Measurements from ENCODE around the gene DBT. TPM values are rescaled to one million over a fixed set of nuclear protein-coding genes. Genes with fewer than 3 reads are reported as not detected.
"Not testable (repeated sequence)": the region's sequence is repeated elsewhere in the genome, so short reads cannot be mapped to it uniquely, and the experiment has no call there.

The DBT gene
- polyA plus RNA-seq, 6 donors from 2014 or later: 2.1 to 7.2 (median 4.5) TPM

DNA sequence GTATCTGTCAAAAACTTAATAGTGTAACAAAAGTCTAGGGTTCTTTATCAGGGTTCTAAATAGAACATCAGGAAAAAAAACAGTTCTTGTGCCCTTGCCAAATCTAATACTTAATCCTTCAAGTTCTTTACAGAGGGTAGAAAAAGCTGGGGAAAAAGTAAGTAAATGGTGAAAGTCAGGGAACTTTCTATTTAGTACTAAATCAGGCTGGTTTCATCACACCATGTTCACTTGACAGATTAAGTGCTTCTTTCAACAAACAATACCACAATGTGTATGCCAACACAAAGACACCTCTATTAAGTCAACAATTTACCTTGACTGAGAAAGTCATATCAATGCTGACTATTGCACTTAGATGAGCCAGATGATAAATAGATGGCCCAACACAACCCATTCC lies 9.7 kb downstream of the DBT start:
- H3K9me3 Mint-ChIP-seq: no peaks in the 10 kb centered on the region
- no peak for ATAC-seq (ENCODE audit: low read depth in 2 of 2)
- DNase-seq: no peak
- H3K27me3 Mint-ChIP-seq: no peaks in the 10 kb centered on the region
- no peak overlapping the region for H3K27ac Mint-ChIP-seq
- peaks cover 4 to 15% of the 10 kb centered on the region in 2 donors for H3K36me3 Mint-ChIP-seq
- H3K4me3 Mint-ChIP-seq: no peak overlapping the region
- peaks cover 9 to 15% (median 13%) of the 10 kb centered on the region in 3 donors for H3K4me1 Mint-ChIP-seq

DNA sequence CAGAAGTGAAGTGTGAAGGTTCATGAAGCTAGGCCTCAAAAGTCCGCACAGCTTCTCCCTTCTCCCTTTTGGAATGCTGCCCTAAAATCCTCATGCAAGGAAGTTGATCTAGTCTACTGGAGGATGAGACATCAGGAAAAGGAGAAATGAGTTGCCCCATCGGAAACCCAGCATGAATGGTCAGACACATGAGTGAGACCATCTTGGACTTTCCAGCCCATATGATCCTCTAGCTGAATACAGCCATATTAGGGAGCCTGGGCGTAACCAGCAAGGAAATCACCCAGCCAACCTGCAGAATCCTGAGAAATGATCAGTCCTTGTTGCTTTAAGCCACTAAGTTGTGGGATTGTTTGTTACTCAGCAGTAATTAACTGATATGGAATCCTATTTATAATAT lies 12.5 kb downstream of the DBT start:
- Mint-ChIP-seq H3K36me3 (peaks cover 13 to 15% of the 10 kb centered on the region in 2 donors), H3K27me3 (no peaks in the 10 kb centered on the region), H3K4me3 (no peak overlapping the region), H3K9me3 (no peaks in the 10 kb centered on the region), H3K4me1 (peaks cover 4 to 6% (median 5%) of the 10 kb centered on the region in 3 donors), H3K27ac (no peak overlapping the region)
- DNase-seq (no peak), ATAC-seq (ENCODE audit: low read depth in 2 of 2) (no peak)

DNA sequence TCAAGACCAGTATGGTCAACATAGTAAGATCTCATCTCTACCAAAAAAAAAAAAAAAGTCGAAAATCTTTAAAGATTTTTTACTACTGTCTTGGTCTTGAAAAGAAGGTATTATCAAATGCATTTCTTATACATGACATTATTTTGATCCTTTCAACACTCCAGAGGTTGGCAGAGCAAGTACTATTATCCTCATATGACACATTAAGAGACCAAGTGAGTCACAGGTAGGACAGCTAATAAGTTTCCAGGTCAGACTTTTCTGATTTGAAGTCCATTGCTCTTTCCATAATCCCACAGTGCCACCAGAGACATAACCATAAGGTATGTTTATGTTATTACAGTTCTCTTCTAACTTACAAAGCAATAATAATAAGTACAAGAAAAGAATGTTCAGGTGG lies 15.2 kb downstream of the DBT start:
- peaks cover 0 to 6% (median 4%) of the 10 kb centered on the region in 3 donors for H3K4me1 Mint-ChIP-seq
- H3K27ac Mint-ChIP-seq: peak overlapping the region in 1 of 6 donors; percentile 12
- H3K4me3 Mint-ChIP-seq: no peak overlapping the region
- no peaks in the 10 kb centered on the region for H3K27me3 Mint-ChIP-seq
- no peaks in the 10 kb centered on the region for H3K9me3 Mint-ChIP-seq
- no peak for DNase-seq
- no peak for ATAC-seq (ENCODE audit: low read depth in 2 of 2)
- peaks cover 26% of the 10 kb centered on the region in 2 donors for H3K36me3 Mint-ChIP-seq

DNA sequence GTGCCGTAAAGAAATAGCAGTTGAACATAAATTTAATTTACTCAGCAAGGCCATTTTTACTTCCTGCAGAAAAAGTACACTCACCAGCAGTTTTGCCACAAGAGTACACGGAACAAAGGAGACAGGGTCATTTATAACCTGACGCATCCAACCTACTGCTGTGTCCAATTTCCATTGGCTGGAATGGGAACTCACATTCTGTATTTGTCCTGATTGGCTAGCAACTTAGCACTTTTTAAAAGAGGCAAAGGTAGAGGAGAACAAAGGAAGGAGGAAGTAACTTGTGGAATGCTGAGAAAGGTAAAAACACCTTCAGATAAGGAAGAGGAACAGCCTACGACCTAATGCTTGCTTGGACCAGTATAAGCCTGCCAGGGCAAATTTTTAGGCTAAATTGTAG lies 16.1 kb downstream of the DBT start:
- ATAC-seq (ENCODE audit: low read depth in 2 of 2); H3K27ac Mint-ChIP-seq; H3K4me1 Mint-ChIP-seq; DNase-seq; H3K27me3 Mint-ChIP-seq; H3K4me3 Mint-ChIP-seq; H3K9me3 Mint-ChIP-seq: not testable (repeated sequence)
- H3K36me3 Mint-ChIP-seq: peaks cover 17 to 24% of the 10 kb centered on the region in 2 donors

DNA sequence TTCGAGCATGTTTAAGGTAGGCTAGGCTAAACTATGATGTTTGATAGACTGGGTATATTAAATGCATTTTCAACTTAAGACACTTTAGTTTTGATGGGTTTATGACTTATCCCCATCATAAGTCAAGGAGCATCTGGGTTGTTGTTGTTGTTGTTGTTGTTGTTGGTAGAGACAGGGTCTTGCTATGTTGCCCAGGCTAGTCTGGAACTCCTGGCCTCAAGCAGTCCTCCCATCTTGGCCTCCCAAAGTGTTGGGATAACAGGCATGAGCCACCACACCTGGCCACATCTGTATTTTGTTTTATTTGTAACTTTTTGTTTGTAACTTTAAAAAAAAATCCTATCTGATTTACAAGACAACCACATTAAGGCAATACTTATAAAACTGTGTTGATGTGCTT lies 17.5 kb downstream of the DBT start:
- H3K9me3 Mint-ChIP-seq: no peaks in the 10 kb centered on the region
- no peaks in the 10 kb centered on the region for H3K27me3 Mint-ChIP-seq
- H3K4me3 Mint-ChIP-seq: no peak overlapping the region
- ATAC-seq (ENCODE audit: low read depth in 2 of 2) (no peak), DNase-seq (no peak)
- peaks cover 0 to 2% (median 0%) of the 10 kb centered on the region in 3 donors for H3K4me1 Mint-ChIP-seq
- peaks cover 13 to 23% of the 10 kb centered on the region in 2 donors for H3K36me3 Mint-ChIP-seq
- H3K27ac Mint-ChIP-seq: peak overlapping the region in 1 of 6 donors; percentile 71

DNA sequence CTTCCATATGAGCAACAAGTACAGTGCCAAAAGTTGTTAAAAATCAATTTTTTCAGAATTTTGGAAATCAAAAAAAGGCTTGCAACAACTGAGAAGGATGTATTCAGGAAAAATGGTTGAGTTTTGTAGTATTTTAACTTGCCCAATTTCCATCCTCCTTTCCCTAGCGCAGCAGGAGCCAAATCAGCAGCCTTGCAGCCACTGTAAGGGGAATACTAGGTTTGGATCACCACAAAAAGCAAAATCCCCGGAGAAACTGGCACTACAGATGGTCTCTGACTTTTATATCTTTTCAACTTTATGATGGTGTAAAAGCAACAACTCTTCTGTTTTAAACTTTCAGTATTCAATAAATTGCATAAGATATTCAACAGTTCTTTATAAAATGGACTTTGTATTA lies 17.9 kb downstream of the DBT start:
- DNase-seq: no peak
- Mint-ChIP-seq H3K36me3 (peaks cover 13 to 23% of the 10 kb centered on the region in 2 donors), H3K27me3 (no peaks in the 10 kb centered on the region), H3K4me1 (peaks cover 0 to 2% (median 0%) of the 10 kb centered on the region in 3 donors), H3K4me3 (no peak overlapping the region), H3K27ac (peak overlapping the region in 1 of 6 donors; percentile 77), H3K9me3 (no peaks in the 10 kb centered on the region)
- no peak for ATAC-seq (ENCODE audit: low read depth in 2 of 2)

DNA sequence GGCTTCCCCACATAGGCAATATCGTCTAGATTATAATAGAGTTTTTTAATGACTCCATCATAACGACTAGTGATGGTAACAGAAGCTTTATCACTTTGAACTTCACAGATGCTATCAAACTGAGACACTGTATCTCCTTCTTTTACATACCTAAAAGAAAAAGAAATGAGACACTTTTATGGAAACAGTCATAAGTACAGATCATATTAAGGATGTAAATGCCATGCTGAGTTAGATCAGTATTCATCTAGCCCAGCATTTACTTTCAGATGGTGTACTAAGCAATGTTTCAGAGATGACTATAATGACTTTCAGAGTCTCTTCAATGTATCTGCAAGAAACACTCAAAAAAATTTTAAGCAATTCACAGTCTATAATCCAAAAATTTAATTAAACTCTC lies 18.9 kb downstream of the DBT start:
- Mint-ChIP-seq H3K4me3 (no peak overlapping the region), H3K27me3 (no peaks in the 10 kb centered on the region), H3K9me3 (no peaks in the 10 kb centered on the region), H3K4me1 (no peaks in the 10 kb centered on the region), H3K27ac (no peak overlapping the region), H3K36me3 (peaks cover 13 to 23% of the 10 kb centered on the region in 2 donors)
- ATAC-seq (ENCODE audit: low read depth in 2 of 2): no peak
- DNase-seq: no peak

DNA sequence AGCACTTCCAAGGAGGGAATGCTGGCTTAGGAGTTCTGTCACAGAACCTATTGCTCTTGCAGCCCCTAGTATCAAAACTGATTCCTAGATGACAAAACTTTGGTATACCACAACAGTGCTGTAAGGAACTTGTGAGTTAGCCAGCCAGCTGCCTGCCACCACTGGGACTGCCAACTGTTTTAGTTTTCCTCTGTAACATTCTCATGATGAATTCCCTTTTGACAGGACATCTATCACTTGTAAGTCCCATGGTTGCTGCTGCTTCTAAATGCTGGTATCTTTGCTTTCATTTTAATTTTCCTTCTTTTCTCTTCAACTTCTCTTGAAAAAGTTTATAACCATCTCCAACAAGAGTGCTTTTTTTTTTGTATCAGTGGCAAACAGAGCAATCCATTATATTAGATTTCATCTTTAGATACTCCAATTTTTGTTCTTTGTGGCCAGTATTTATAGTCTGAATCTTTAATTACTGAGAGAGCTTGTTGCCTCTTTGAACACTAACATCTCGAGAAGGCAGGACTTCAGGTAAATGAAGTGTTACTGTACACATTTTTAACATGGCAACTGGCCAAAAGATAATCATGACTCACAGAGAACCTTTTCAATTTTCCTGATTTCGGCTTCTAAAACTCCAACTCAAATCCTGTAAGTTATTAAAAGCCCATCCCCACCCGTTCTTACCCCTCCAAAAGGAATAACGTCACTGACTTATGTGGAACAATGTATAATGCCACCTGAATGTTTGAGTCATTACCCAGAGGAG lies 19.8 kb downstream of the DBT start:
- H3K27me3 Mint-ChIP-seq: no peaks in the 10 kb centered on the region
- no peaks in the 10 kb centered on the region for H3K9me3 Mint-ChIP-seq
- no peak overlapping the region for H3K4me3 Mint-ChIP-seq
- no peaks in the 10 kb centered on the region for H3K4me1 Mint-ChIP-seq
- ATAC-seq (ENCODE audit: low read depth in 2 of 2): no peak
- H3K27ac Mint-ChIP-seq: no peak overlapping the region
- H3K36me3 Mint-ChIP-seq: peaks cover 13 to 22% of the 10 kb centered on the region in 2 donors
- no peak for DNase-seq

DNA sequence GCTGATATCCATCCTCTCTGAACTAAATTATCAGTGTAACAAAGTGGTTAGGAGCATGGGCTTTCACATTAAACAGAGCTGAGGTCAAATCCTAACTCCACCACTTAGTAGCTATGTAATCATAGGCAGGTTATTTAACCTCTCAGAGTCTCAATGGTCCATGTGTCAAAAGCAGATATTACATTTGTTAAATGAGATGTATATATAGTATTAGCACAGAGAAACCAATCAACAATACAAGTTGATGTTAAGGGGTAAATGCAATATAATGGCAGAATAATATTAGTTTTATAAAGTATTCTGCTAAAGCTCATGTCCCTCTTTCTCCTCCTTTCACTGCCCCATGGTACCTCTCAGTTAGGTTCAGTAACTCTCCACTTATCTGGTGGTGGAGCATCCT lies 27.2 kb downstream of the DBT start:
- Mint-ChIP-seq H3K9me3 (no peaks in the 10 kb centered on the region), H3K4me3 (no peak overlapping the region), H3K4me1 (no peaks in the 10 kb centered on the region), H3K36me3 (peaks cover 0 to 7% of the 10 kb centered on the region in 2 donors), H3K27me3 (no peaks in the 10 kb centered on the region), H3K27ac (no peak overlapping the region)
- ATAC-seq (ENCODE audit: low read depth in 2 of 2): no peak
- DNase-seq: no peak

DNA sequence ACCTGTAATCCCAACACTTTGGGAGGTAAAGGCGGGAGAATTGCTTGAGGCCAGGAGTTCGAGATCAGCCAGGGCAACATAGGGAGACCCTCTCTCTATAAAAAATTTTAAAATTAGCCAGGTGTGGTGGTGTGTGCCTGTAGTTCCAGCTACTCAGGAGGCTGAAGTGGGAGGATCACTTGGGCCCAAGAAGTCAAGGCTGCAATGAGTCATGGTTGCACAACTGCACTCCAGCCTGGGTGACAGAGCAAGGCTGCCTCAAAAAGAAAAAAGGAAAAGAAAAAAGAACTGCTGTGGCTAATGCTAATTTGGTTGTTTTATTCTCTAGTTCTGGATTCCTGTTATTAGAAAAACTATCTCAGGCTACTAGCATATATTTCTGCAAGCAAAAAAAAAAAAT lies 29.8 kb downstream of the DBT start:
- no peaks in the 10 kb centered on the region for H3K4me1 Mint-ChIP-seq
- no peak overlapping the region for H3K4me3 Mint-ChIP-seq
- peak overlapping the region in 1 of 6 donors; percentile 72 for H3K27ac Mint-ChIP-seq
- H3K27me3 Mint-ChIP-seq: no peaks in the 10 kb centered on the region
- peaks cover 0 to 7% of the 10 kb centered on the region in 2 donors for H3K36me3 Mint-ChIP-seq
- no peaks in the 10 kb centered on the region for H3K9me3 Mint-ChIP-seq
- DNase-seq (no peak), ATAC-seq (ENCODE audit: low read depth in 2 of 2) (no peak)

DNA sequence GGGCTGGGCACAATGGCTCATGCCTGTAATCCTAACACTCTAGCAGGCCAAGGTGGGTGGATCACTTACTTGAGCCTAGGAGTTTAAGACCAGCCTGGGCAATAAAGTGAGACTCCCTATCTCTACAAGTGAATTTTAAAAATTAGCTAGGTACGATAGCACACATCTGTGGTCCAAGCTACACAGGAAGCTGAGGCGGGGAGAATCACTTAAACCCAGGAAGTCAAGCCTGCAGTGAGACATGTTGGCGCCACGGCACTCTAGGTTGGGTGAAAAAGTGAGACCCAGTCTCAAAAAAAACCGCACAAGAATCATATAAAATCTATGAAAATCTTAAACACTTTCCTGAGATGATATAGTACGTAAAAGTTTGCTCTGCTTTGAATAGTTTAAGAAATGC lies 30.2 kb downstream of the DBT start:
- Mint-ChIP-seq H3K27ac (peak overlapping the region in 1 of 6 donors; percentile 72), H3K9me3 (no peaks in the 10 kb centered on the region), H3K4me1 (no peaks in the 10 kb centered on the region), H3K27me3 (no peaks in the 10 kb centered on the region), H3K4me3 (no peak overlapping the region), H3K36me3 (peaks cover 0 to 7% of the 10 kb centered on the region in 2 donors)
- DNase-seq (no peak), ATAC-seq (ENCODE audit: low read depth in 2 of 2) (no peak)

DNA sequence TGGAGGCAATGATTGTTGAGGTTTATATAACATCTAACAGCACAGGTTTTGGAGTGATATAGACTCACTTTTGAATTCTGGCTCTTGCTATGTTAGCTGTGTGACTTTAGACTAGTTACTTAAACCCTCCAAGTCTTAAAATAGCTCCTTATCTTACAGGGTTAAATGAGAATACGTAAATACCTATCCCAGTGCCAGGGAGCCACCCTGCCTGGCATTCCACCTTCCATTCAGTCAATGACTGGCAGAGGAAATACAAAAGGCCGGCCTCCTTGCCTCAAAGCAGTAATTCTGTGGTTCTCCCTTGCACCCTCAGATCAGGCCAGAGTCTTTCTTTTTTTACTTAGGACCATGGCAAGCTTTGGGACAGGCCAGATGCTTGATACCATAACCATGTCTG lies 31.8 kb downstream of the DBT start:
- DNase-seq (no peak), ATAC-seq (ENCODE audit: low read depth in 2 of 2) (no peak)
- no peaks in the 10 kb centered on the region for H3K9me3 Mint-ChIP-seq
- H3K36me3 Mint-ChIP-seq: peaks cover 7 to 8% of the 10 kb centered on the region in 2 donors
- no peak overlapping the region for H3K4me3 Mint-ChIP-seq
- H3K27ac Mint-ChIP-seq: peak overlapping the region in 1 of 6 donors; percentile 15
- no peaks in the 10 kb centered on the region for H3K27me3 Mint-ChIP-seq
- H3K4me1 Mint-ChIP-seq: no peaks in the 10 kb centered on the region

DNA sequence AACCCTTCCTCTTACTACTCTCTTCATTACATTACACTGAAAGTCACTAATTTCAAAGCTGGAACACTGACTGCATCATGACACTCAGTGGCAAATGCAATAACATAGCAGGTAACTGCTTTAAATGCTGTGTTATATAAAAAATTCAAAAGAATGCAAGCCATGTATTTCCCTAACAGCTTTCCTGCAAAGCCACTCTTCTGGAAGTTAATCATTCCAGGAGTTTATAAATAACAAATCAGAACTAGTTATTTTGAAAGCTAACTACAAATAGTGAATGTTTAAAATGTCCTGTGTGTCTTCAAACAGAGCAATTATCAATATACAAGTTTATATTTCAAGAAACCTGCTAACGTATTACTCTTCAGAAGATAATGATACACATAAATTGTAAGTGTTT lies 34.5 kb downstream of the DBT start:
- Mint-ChIP-seq H3K27me3 (no peaks in the 10 kb centered on the region), H3K9me3 (no peaks in the 10 kb centered on the region), H3K4me1 (no peaks in the 10 kb centered on the region), H3K4me3 (no peak overlapping the region), H3K36me3 (peaks cover 15 to 19% of the 10 kb centered on the region in 2 donors), H3K27ac (peak overlapping the region in 1 of 6 donors; percentile 33)
- ATAC-seq (ENCODE audit: low read depth in 2 of 2): no peak
- no peak for DNase-seq

DNA sequence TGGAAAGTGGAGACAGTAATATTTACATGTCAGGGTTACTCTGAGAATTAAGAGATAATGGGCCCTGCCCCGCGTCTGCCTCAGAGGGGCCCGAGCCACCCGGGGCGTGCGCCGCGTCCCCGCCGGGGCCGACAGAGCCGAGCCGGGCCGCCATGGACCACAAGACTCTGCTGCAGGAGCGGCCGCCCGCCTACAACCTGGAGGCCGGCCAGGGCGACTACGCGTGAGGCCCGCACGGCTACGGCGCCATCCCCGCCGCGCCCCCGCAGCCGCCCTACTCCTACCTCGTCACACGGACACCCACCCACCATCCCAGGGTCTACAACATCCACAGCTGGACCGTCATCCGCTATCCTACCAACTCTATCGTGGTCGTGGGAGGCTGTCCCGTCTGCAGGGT lies 36.5 kb downstream of the DBT start:
- Mint-ChIP-seq H3K9me3 (no peaks in the 10 kb centered on the region), H3K36me3 (peaks cover 15 to 17% of the 10 kb centered on the region in 2 donors), H3K27me3 (no peaks in the 10 kb centered on the region), H3K27ac (no peak overlapping the region), H3K4me1 (no peaks in the 10 kb centered on the region), H3K4me3 (no peak overlapping the region)
- no peak for DNase-seq
- ATAC-seq (ENCODE audit: low read depth in 2 of 2): no peak

All from naive B cell (primary cell).